GM12874 (cell line): ENCODE data around the gene DTYMK.

ENCODE experiments used
- CTCF ChIP-seq: IDR thresholded peaks from 2 replicates; pipeline ENCODE4 v1.5.1; 2011; ENCODE audit warnings: low read depth, mild to moderate bottlenecking, control low read depth, low read length, moderate library complexity; ENCODE audit not compliant: insufficient read depth

The DTYMK gene

GRCh38 chr2:241657786-241658254 lies 28.8 kb downstream of the DTYMK start:
- TF ChIP-seq CTCF: no peak

GRCh38 chr2:241656190-241656741 lies 30.3 kb downstream of the DTYMK start:
- TF ChIP-seq CTCF: no peak

GRCh38 chr2:241655516-241656189 lies 31.0 kb downstream of the DTYMK start:
- TF ChIP-seq CTCF: no peak

- TF ChIP-seq CTCF: no peak
These were observed 32.1 kb downstream of the DTYMK start for GRCh38 chr2:241654551-241654950.

GRCh38 chr2:241653210-241653750 lies 33.3 kb downstream of the DTYMK start:
- TF ChIP-seq CTCF: no peak

GRCh38 chr2:241652722-241653121 lies 33.9 kb downstream of the DTYMK start:
- TF ChIP-seq CTCF: no peak

GRCh38 chr2:241652142-241652541 lies 34.5 kb downstream of the DTYMK start:
- no peak for TF ChIP-seq CTCF
